GM21723 (cell line): ENCODE results near the gene ULK4.
"Not testable (repeated sequence)": the region's sequence is repeated elsewhere in the genome, so short reads cannot be mapped to it uniquely, and the experiment has no call there.

Source experiments
- ATAC-seq: cut with Tn5 transposase; IDR thresholded peaks from one replicate; pipeline ENCODE4 v1.9.1; 2021; ENCODE audit warnings: mild to moderate bottlenecking, moderate library complexity; ENCODE audit not compliant: unreplicated experiment

Gene ULK4

DNA sequence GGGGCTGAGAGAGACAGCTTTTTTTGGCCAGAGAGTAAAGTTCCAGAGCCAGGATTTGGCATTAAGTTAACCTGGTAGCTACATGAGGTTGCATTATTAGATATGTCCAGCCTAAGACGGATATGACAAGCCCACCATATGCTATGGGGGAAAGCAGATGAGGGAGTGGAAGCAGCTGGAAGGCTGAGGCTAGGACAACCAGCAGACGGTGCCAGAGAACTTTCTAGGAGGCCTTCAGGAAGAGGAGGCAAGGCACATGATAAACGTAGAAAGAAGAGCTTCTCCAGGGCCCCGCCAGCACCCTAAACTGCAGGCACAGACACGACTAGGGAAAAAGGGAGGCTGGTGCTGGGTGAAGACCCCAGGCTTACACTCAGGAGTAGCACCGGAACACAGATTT, 675.6 kb downstream of the ULK4 start:
- no peak for ATAC-seq

GRCh38 chr3:41284934-41285333, 677.0 kb downstream of the ULK4 start:
- not testable (repeated sequence) for ATAC-seq

DNA sequence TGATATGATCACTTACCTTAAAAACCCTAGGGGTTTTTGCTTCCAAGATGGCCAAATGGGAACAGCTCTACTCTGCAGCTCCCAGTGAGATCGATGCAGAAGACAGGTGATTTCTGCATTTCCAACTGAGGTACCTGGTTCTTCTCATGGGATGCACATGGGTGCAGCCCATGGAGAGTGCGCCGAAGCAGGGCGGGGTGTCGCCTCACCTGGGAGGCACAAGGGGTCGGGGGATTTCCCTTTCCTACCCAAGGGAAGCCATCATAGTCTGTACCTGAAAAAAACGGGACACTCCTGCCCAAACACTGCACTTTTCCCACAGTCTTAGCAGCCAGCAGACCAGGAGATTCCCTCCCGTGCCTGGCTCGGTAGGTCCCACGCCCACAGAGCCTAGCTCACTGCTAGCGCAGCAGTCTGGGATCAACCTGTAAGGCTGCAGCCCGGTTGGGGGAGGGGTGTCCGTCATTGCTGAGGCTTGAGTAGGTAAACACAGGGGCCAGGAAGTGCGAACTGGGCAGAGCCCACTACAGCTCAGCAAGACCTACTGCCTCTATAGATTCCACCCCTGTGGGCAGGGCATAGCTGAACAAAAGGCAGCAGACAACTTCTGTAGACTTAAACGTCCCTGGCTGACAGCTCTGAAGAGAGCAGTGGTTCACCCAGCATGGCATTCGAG, 684.0 kb downstream of the ULK4 start:
- no peak for ATAC-seq

GRCh38 chr3:41276191-41276590, 685.7 kb downstream of the ULK4 start:
- ATAC-seq: no peak

DNA sequence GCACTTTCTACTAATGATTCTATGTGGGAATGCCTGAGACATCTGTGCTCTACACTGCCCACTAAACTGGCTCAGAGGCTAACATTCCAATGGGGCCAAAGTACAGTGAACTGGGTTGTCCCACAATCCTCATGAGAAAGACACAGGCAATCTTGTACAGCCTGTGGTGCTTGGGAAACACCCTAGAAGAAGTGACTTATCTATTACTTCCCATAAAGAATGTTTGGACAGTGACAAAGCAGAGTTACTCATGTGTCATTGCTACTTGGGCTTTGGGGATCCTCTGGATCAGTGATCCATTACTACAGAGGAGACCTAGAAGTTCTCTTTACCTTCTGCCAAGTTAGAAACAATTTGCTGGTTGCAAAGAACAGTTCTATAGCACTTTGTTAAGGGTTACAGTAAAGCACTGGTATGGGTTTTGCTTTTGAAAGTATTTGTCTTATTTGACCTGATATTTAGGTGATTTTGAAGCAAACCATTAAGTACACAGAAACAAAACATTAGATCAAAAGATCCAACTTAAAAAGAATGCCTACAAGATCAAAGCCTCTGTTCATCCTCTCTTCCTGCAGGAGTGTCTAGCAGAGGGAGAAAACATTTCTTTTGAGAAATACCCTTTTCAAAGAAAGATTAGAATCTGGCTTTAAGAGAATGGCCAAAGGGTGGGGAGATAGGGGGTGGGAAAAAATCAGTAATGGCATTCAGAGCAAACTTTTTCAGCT, 686.8 kb downstream of the ULK4 start:
- no peak for ATAC-seq

DNA sequence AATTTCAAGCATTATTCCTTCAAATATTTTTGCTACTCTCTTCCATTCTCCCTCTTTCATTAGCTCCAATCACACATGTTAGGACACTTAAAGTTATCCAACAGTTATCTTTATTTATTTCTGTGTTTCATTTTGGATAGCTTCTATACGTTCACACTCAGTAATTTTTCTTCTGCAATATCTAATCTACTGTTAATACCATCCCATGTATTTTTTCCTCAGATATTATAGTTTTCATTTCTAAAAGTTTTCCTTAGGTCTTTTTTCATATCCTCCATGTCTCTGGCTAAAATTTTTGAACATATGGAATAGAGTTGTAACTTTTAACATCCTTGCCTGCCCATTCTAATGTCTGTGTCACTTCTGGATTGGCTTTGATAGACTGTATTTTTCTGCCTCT, 689.2 kb downstream of the ULK4 start:
- ATAC-seq: no peak

DNA sequence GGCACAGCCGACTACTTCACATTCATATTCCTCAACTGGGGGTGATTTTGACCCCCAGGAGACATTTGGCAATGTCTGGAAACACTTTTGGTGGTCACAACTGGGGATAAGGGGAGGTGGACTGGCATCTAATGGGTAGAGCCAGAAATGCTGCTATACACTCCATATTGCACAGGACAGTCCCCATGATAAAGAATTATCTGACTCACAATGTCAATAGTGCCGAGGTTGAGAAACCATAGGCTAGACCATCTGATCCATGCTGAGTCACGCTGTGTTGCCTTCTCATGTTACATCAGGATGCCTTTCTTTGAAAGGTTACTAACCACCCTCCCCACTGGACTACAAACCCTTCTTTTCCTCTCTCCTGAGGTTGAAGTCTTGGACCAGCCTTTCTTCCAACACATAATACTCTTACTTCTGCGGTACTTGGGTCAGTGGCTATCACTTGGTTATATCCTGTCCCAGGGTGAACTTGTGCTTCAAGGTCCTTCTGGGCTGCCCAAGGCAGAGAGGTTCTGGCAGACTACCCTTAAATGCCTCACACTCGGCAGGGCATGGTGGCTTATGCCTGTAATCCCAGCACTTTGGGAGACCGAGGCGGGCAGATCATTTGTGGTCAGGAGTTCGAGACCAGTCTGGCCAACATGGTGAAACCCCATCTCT, 693.8 kb downstream of the ULK4 start:
- ATAC-seq: no peak

DNA sequence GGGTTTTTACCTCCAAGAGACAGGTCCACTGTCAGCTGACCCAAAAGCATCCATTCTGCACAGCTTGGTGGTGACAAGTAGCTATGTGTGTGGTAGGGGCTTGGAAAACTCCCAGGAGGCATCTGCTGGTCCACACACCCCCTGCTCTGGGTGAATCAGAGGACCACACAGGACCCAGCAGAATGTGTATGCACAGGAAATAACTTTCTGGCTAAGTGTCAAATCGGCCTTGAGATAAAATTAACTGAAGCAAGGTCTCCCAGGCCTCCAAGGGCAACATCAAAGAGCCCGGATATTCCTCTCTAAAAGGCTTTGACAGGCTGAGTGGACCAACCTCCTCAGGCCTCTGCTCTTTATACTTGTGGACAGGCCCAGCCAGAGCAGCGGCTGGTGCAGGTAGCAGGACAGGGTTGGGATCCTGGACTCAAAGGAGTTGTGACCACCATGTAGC, 696.1 kb downstream of the ULK4 start:
- no peak for ATAC-seq

DNA sequence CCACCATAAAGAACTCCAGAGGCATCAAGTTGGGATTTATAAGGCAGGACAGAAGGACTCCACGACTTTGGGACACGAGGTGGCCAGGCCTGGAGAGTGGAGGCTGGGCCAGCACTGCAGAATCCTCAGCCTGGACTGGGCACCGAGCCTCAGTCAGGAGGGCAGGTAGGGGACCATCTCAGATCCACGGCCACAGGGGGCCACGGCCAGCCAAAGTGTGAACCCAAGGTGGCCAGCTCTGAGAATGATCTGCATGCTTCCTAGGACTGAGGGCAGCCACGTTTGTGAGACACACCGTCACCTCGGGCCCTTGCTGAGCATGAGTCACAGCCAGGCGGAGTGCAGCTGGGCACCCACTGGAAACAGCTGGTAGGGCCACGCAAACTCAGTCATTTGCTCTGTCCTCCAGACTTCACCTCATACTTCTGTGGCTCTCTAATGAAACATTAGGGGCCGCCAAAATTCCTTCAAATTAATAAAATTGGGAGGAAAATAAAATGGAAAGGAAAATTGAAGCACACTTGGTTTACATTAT, 696.8 kb downstream of the ULK4 start:
- no peak for ATAC-seq

- no peak for ATAC-seq
Observed at GRCh38 chr3:41260063-41260450, 701.8 kb downstream of the ULK4 start.

- no peak for ATAC-seq
Observed at GRCh38 chr3:41259449-41260062, 702.3 kb downstream of the ULK4 start.

DNA sequence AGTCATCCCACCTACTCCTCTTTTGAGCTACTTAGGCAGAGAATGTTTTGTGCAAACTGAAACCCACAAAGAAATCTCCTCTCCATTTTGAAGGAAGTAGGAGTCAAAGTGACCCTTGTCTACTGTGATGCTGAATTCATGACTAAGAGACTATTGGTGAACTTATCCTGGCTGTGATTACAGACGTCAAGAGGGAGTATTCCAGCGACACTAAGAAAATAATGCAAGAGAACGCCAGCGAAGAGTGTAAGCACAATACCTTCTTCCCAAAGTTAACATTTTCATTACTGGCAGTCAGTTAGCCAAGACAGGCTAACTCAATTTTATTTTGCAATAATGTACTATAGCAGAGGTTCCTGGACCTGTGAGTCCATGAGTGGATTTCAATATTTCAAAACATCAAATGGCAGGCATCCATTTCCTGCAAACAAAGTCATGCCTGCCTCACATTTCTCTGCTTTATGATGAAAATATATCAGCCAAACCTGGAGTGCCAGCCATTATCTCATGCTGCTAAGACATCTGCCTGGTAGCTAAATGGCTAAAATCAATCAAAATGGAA, 703.6 kb downstream of the ULK4 start:
- ATAC-seq: no peak

GRCh38 chr3:41251593-41251992, 710.3 kb downstream of the ULK4 start:
- ATAC-seq: no peak

DNA sequence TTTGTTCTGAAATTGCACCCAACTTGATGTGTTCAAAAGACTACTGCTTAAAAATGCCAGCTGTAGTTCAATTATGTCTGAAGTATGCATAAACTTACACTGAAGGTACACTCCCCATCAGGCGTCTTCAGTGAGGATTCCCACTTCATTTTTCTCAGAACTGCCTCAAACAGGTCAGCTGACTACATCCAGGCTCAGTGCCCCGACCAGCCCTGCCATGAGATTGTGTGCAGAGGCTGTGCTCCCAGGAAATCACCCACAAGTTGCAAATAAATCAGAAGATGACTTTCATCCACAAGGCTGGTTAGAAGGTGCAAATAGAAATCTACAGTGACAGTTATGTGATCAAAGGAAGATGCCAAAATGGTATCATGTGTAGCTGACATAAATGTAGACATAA, 711.1 kb downstream of the ULK4 start:
- ATAC-seq: no peak

- ATAC-seq: no peak
Observed at GRCh38 chr3:41249318-41249717, 712.6 kb downstream of the ULK4 start.

DNA sequence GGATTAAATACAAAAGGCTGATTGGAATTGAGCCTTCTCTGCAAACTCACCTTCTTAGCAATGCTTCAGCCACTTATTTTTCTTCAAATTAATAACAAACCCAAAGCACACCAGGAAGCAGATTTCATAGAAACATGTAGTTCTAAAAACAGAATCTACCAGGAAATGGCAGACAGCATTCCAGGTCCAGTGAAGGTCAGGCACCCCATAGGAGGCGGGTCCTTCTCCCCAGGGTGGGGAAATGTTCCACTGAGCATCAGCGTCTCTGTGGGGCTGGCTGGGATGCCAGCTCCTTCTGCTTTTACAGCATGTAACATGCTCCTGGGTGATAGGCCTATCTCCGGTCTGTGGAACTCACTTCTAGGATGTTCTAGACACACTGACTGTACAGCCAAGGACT, 713.4 kb downstream of the ULK4 start:
- no peak for ATAC-seq

GRCh38 chr3:41247055-41248004, 714.6 kb downstream of the ULK4 start:
- ATAC-seq: no peak

DNA sequence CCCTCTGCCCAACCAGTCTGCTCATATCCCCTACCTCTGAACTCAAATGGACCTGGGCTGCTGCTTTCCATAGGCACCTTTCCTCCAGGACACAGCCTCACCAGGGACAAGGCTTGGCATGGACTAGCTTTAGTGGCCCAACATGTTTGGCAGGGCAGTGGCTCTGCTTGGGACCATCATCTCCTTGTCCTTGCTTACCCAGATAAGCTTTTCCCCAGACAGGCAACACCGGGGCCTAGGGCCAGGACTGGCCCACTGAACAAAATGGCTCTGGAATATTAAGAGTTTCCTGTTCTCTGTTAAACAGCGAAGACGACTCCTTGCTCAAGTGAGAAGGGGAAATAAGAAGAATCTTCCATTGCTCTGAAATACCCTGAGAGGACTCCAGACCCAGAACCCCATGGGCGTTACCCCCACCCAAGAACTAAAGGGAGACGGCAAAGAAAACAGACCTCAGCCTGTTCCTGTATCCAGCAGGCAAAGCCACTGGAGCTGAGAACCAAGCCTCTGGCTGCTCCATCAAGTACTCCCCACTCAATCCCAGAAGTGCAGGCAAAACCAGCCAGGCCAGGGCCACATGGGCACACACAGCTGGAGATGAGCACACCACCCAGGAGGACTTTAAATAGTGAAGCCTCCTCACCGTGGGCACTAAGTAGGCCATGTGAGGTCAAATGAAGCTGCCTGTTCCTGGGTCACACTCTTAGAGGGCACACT, 717.1 kb downstream of the ULK4 start:
- ATAC-seq: no peak

GRCh38 chr3:41243183-41243582, 718.7 kb downstream of the ULK4 start:
- no peak for ATAC-seq
